Gastrocnemius medialis (tissue), 4 donors: Measurements from ENCODE around the gene ITPKC.

Experiments
- POLR2A ChIP-seq, 2 donors: fragments of 450-650 bp; IDR thresholded peaks; one replicate each; pipeline ENCODE4 v1.6.1; 2017; ENCODE audit warnings: antibody characterized with exemption in 2 of 2, mild to moderate bottlenecking in 2 of 2, moderate library complexity in 2 of 2
- TF ChIP-seq, protein P1 (sequence below), 5 experiments: fragments of 450-650 bp in 3 of 5; fragments of 200-600 bp in 2 of 5; sonication (generic) in 2 of 5; IDR thresholded peaks in 4 of 5; conservative IDR thresholded peaks in 1 of 5; 1 replicate in 4 of 5; 2 replicates in 1 of 5; pipeline ENCODE4 v1.5.1; 2016 to 2019; ENCODE audit warnings: antibody characterized with exemption in 5 of 5, mild to moderate bottlenecking in 3 of 5, moderate library complexity in 3 of 5

DNA sequence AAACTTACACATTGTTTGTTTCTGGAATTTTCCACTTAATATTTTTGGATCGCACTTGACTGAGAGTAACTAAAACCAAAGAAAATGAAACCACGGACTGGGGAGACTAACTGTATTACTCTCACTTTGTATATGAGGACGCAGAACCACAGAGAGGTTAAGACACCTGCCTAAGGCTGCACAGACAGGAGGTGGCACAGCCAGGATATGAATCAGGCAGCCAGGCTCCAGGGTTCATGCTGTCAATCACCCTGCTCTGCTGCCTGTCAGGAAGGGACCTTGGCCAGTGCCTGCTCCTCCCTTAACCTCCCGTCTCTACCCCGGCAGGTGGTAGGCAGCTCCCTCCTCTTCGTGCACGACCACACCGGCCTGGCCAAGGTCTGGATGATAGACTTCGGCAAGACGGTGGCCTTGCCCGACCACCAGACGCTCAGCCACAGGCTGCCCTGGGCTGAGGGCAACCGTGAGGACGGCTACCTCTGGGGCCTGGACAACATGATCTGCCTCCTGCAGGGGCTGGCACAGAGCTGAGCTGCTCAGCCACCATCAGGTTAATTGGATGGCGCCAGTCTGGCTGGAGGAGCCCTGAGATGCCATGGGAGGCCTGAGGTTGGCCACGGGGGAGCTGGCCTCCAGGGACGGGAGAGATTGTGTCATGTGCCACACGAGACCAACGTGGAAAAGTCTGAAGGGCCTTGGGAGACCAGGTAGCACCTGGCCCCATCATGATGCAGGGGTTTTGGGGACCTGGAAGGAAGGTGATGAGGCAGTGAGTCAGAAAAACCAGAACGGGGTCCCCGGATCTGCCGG, 22.3 kb downstream of the ITPKC start:
- TF ChIP-seq, protein P1, sequence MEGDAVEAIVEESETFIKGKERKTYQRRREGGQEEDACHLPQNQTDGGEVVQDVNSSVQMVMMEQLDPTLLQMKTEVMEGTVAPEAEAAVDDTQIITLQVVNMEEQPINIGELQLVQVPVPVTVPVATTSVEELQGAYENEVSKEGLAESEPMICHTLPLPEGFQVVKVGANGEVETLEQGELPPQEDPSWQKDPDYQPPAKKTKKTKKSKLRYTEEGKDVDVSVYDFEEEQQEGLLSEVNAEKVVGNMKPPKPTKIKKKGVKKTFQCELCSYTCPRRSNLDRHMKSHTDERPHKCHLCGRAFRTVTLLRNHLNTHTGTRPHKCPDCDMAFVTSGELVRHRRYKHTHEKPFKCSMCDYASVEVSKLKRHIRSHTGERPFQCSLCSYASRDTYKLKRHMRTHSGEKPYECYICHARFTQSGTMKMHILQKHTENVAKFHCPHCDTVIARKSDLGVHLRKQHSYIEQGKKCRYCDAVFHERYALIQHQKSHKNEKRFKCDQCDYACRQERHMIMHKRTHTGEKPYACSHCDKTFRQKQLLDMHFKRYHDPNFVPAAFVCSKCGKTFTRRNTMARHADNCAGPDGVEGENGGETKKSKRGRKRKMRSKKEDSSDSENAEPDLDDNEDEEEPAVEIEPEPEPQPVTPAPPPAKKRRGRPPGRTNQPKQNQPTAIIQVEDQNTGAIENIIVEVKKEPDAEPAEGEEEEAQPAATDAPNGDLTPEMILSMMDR (IDR thresholded peaks at IDR 0.05 in 4 of 5, conservative IDR thresholded peaks at IDR 0.05 in 1 of 5) = no peak
- TF ChIP-seq POLR2A (IDR thresholded peaks at IDR 0.05) = no peak
